ENCODE data around the gene PCDH11X.
"Not testable (repeated sequence)": the region's sequence is repeated elsewhere in the genome, so short reads cannot be mapped to it uniquely, and the experiment has no call there.

PCDH11X gene

GRCh38 chrX:91779135-91779534 lies at the start of gene PCDH11X:
Gene PCDH11X (plus strand): TSS chrX:91779375. CDS start chrX:91835505, 56,130 bp downstream.
- peak; percentile 38 for DNase-seq

GRCh38 chrX:91747446-91747845 lies 31.7 kb upstream of the PCDH11X start:
- DNase-seq: not testable (repeated sequence)

GRCh38 chrX:91753022-91753421 lies 26.2 kb upstream of the PCDH11X start:
- not testable (repeated sequence) for DNase-seq

- not testable (repeated sequence) for DNase-seq
Observed at GRCh38 chrX:91770619-91771488, 8.3 kb upstream of the PCDH11X start.

GRCh38 chrX:91773943-91774342 lies 5.2 kb upstream of the PCDH11X start:
- DNase-seq: not testable (repeated sequence)

GRCh38 chrX:91780008-91780407 lies 833 bp downstream of the PCDH11X start:
- DNase-seq: not testable (repeated sequence)

GRCh38 chrX:91780698-91781097 lies 1.5 kb downstream of the PCDH11X start:
- DNase-seq: not testable (repeated sequence)

- DNase-seq: not testable (repeated sequence)
Observed at GRCh38 chrX:91781553-91782298, 2.6 kb downstream of the PCDH11X start.

- not testable (repeated sequence) for DNase-seq
Observed at GRCh38 chrX:91782825-91783224, 3.6 kb downstream of the PCDH11X start.

- not testable (repeated sequence) for DNase-seq
Observed at GRCh38 chrX:91817537-91817936, 38.4 kb downstream of the PCDH11X start.

GRCh38 chrX:91825321-91825720 lies 46.1 kb downstream of the PCDH11X start:
- not testable (repeated sequence) for DNase-seq

Data from femur (tissue), 1 donor.